Neutrophil (primary cell): ENCODE measurements around the gene DIP2A.
"Not testable (repeated sequence)": the region's sequence is repeated elsewhere in the genome, so short reads cannot be mapped to it uniquely, and the experiment has no call there.

Experiments
- H3K27ac ChIP-seq: fragments of 200-600 bp; sonication (generic); 2 replicates; pipeline ENCODE4 v1.5.1; 2016; ENCODE audit warnings: mild to moderate bottlenecking, moderate library complexity
- H3K27me3 ChIP-seq: fragments of 200-600 bp; sonication (generic); 2 replicates; pipeline ENCODE4 v1.6.0; 2016; ENCODE audit warnings: mild to moderate bottlenecking
- H3K36me3 ChIP-seq: fragments of 200-600 bp; sonication (generic); 2 replicates; pipeline ENCODE4 v1.5.1; 2017
- H3K4me1 ChIP-seq, 2 experiments: fragments of 200-600 bp in 1 of 2; sonication (generic) in 1 of 2; 1 replicate in 1 of 2; 2 replicates in 1 of 2; pipeline versions ENCODE4 v1.5.1 to v1.6.1; 2013 to 2016; ENCODE audit warnings: low read depth in 1 of 2, low read length in 1 of 2, mild to moderate bottlenecking in 1 of 2, moderate library complexity in 1 of 2; ENCODE audit not compliant: control insufficient read depth in 1 of 2, insufficient read depth in 1 of 2
- H3K4me3 ChIP-seq, 2 experiments: fragments of 200-600 bp in 1 of 2; sonication (generic) in 1 of 2; 1 replicate in 1 of 2; 2 replicates in 1 of 2; pipeline ENCODE4 v1.5.1; 2013 to 2016; ENCODE audit warnings: low read depth in 1 of 2, low read length in 1 of 2, mild to moderate bottlenecking in 1 of 2, moderate library complexity in 1 of 2
- H3K9me3 ChIP-seq: fragments of 200-600 bp; sonication (generic); 2 replicates; pipeline ENCODE4 v1.5.1; 2016
- TF ChIP-seq, protein P1 (sequence below): fragments of 200-600 bp; sonication (generic); IDR thresholded peaks from 2 replicates; pipeline ENCODE4 v1.5.1; 2016; ENCODE audit warnings: antibody characterized with exemption

The DIP2A gene

DNA sequence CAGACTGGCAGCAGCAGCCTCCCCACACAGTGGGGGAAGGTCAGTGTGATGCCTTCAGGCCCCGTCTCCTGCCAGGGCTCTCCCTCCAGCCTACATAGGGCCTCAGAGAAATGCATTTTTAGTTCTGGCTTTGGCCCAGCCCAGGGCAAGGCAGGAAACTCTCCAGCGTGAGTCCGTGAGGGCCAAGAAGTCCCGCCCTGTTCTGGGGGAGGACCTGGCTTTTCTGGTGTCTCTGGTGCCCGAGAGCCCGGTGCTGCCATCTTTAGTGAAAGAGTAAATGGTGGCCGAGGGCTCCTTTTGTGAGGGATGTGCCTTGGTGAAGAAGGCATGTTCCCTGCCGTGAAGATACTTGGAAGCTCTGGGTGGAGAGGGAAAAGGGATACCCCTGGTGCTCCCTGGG lies 14.8 kb upstream of the DIP2A start:
- Histone ChIP-seq H3K4me3 (no peak overlapping the region), H3K36me3 (peaks cover 61% of the 10 kb centered on the region), H3K9me3 (no peaks in the 10 kb centered on the region), H3K27me3 (no peaks in the 10 kb centered on the region), H3K27ac (no peak overlapping the region), H3K4me1 (no peaks in the 10 kb centered on the region)
- TF ChIP-seq, protein P1, sequence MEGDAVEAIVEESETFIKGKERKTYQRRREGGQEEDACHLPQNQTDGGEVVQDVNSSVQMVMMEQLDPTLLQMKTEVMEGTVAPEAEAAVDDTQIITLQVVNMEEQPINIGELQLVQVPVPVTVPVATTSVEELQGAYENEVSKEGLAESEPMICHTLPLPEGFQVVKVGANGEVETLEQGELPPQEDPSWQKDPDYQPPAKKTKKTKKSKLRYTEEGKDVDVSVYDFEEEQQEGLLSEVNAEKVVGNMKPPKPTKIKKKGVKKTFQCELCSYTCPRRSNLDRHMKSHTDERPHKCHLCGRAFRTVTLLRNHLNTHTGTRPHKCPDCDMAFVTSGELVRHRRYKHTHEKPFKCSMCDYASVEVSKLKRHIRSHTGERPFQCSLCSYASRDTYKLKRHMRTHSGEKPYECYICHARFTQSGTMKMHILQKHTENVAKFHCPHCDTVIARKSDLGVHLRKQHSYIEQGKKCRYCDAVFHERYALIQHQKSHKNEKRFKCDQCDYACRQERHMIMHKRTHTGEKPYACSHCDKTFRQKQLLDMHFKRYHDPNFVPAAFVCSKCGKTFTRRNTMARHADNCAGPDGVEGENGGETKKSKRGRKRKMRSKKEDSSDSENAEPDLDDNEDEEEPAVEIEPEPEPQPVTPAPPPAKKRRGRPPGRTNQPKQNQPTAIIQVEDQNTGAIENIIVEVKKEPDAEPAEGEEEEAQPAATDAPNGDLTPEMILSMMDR, result no peak

DNA sequence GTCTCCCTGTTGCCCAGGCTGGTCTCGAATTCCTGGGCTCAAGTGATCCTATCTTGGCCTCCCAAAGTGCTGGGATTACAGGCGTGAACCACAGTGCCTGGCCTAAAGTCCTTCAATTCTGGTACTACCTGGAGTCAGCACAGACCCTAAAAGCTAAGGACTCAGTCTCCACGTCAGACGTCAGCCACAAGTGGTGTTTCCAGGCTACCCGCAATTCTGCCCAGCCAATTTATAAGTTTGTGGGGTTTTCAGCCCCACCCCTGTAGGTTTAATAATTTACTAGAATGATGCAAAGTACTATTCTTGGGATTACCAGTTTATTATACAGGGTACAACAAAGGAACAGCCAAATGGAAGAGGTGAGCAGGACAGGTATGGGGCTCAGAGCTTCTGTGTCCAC lies 10.6 kb upstream of the DIP2A start:
- H3K36me3 ChIP-seq, result peaks cover 20% of the 10 kb centered on the region
- TF ChIP-seq, protein P1, result no peak
- peaks cover 7% of the 10 kb centered on the region for H3K9me3 ChIP-seq
- H3K4me1 ChIP-seq, result no peaks in the 10 kb centered on the region
- H3K27ac ChIP-seq, result no peak overlapping the region
- H3K4me3 ChIP-seq, result no peak overlapping the region
- no peaks in the 10 kb centered on the region for H3K27me3 ChIP-seq

DNA sequence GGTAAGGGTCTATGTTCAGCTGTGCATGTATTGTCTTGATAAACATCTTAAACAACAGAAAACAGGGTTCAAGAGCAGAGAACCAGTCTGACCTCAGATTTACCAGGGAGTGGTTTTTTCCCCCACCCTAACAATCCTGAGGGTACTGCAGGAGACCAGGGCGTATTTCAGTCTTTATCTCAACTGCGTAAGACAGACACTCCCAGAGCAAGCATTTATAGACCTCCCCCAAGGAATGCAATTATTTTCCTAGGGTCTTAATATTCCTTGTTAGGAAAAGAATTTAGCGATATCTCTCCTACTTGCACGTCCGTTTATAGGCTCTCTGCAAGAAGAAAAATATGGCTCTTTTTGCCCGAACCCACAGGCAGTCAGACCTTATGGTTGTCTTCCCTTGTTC lies 9.8 kb upstream of the DIP2A start:
- not testable (repeated sequence) for H3K27ac ChIP-seq, H3K4me3 ChIP-seq, H3K9me3 ChIP-seq, H3K4me1 ChIP-seq, H3K27me3 ChIP-seq
- H3K36me3 ChIP-seq, result peaks cover 13% of the 10 kb centered on the region

DNA sequence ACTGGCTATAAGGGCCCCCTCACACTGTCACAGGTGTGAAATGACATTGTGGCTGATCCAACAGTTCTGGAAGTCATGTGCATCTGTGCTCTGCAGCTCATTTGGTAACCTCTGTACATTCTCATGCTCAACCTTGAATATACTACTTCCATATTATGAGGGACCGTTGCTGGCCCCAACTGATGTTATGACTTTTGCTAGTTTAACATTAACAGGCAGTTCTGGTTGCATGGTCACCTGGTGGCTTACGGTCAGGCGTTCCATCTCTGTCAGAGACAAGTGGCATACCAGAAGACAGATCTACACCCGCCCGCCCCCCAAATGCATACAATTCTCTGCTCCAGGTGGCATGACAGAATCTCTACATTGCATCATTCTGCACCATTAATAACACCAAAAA lies 6.0 kb upstream of the DIP2A start:
- H3K4me3 ChIP-seq, result no peak overlapping the region
- no peaks in the 10 kb centered on the region for H3K36me3 ChIP-seq
- peaks cover 16 to 19% of the 10 kb centered on the region in 2 experiments for H3K4me1 ChIP-seq
- H3K27ac ChIP-seq, result no peak overlapping the region
- H3K27me3 ChIP-seq, result no peaks in the 10 kb centered on the region
- TF ChIP-seq, protein P1, result no peak
- H3K9me3 ChIP-seq, result peaks cover 7% of the 10 kb centered on the region

DNA sequence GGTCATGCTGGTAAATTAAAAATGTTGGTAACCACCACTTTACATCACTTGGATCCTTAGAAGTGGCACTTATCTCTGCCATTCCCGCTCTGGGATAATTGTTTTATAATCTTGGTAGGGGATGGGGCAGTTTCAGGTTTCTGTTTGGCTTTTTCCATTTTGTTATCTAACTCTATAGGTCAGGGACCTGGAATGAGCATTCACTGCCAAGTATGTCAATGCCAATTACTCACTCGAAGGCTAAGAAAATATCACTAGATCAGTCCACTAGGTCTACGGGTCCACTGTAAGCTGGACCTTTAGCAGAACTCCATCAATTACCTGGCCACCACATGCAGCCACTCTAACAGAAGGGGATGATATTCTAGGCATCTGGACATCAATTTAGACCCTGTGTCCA lies 4.5 kb upstream of the DIP2A start:
- no peaks in the 10 kb centered on the region for H3K27me3 ChIP-seq
- peaks cover 22 to 25% of the 10 kb centered on the region in 2 experiments for H3K4me1 ChIP-seq
- H3K9me3 ChIP-seq, result peaks cover 7% of the 10 kb centered on the region
- H3K27ac ChIP-seq, result no peak overlapping the region
- H3K4me3 ChIP-seq, result no peak overlapping the region
- TF ChIP-seq, protein P1, result no peak
- no peaks in the 10 kb centered on the region for H3K36me3 ChIP-seq

DNA sequence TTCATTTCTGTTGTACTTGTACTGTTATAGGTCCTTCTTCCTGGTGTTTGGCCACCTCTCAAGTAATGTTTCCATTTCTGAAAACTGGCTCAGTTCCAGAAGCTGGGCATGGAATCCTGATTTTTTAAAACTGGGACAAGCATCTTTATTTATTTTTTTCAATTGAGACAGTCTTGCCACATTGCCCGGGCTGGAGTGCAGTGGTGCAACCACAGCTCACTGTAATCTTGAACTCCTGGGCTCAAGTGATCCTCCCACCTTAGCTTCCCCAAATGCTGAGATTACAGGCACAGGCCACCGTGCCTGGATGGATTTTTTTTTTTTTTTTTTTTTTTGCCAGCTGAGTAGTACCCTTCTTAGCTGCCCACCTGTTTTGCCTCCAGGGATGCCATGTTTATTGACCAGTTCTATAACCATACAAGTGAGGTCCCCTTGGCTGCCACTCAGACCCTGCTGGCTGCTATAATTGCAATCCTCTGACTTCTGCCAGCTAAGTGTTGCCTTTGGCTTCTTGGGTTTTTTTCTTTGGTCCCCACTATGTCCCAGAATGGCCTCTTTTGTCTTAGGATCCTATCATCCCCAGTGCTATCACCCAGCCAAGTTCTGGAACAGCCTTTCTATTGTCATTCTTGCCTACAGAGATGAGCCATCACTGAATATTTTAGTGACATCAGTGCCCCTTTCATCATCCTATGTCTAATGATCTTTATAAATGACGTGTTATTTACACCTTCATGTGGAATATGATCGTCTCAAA lies 3.9 kb upstream of the DIP2A start:
- H3K27me3 ChIP-seq, result no peaks in the 10 kb centered on the region
- TF ChIP-seq, protein P1, result no peak
- H3K4me1 ChIP-seq, result peaks cover 26 to 30% of the 10 kb centered on the region in 2 experiments
- no peaks in the 10 kb centered on the region for H3K36me3 ChIP-seq
- H3K9me3 ChIP-seq, result peaks cover 1% of the 10 kb centered on the region
- no peak overlapping the region for H3K4me3 ChIP-seq
- no peak overlapping the region for H3K27ac ChIP-seq
